ENCODE measurements around the gene CDC42EP5.
A peak's percentile ranks its signal among the peaks of the same experiment; 100 is the strongest.

DNA sequence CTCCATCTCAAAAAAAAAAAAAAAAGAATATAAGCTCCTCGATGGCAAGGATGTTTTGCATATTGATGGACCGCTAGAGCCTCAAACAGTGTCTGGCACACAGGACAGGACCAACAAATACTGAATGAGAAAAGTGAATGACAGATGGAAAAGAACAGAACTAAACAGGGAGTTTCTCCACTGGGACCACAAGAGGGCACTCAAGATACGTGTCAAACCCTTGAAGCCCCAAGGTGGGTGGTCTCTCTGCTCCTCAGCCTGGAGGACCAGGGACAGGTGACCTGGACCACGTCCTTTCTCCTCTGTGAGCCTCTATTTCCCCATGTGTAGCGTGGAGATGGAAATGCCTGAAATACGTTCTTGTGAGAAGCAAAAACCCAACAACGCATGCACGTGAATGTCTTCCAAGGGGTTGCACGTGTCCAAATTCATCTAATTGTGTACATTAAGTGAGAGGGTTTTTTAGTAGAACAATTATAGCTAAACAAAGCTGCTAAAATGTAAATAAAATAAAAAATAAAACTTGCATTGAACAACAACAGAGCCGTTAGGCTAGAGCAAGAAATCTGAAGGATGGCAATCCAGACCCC is 5.7 kb upstream of the CDC42EP5 start:
- TF ChIP-seq CTCF (conservative IDR thresholded peaks at IDR 0.05) (peak; percentile 84), EZH2 (IDR thresholded peaks at IDR 0.05; ENCODE audit: low read depth) (no peak)

Measured in PC-9 (cell line).